Right ventricle myocardium superior (tissue), 1 donor: ENCODE results near the gene DNAH14. TPM values are rescaled to one million over a fixed set of nuclear protein-coding genes. Genes with fewer than 3 reads are reported as not detected.

Experiments used
- ATAC-seq: fragments of 200-7000 bp; cut with Tn5 transposase; one replicate; pipeline ENCODE4 v1.9.1; 2020; ENCODE audit warnings: mild to moderate bottlenecking; ENCODE audit not compliant: poor library complexity
- DNase-seq: peaks from one replicate; pipeline ENCODE4 v3.0.0-alpha.2; 2020
- intact Hi-C: fragments of 100-400 bp; cut with DNase I; formaldehyde crosslinking; loops from one replicate; pipeline ENCODE4 v1.11.2; 2022
- total RNA-seq: library from RNA; stranded (reverse); fragmentation: NEBNext Ultra II Directional; extraction: Animal tissue kit (Norgen Biotek cat#: 25700); gene quantifications from one replicate; pipeline ENCODE4 v1.2.1, GENCODE V29; 2021
- donor health status: DM: no; HTN: yes; CAD: no; lungs with severe emphysema.

Gene DNAH14
- total RNA-seq, 1 donor from 2014 or later: 5.6 TPM

GRCh38 chr1:225407755-225408154 is 478.3 kb downstream of the DNAH14 start:
- DNase-seq: no peak
- ATAC-seq: no peak
- intact Hi-C loops: no loop called here

GRCh38 chr1:225408249-225408648 is 478.8 kb downstream of the DNAH14 start:
- intact Hi-C loops: no loop called here
- ATAC-seq (no peak), DNase-seq (no peak)

GRCh38 chr1:225409051-225409450 is 479.6 kb downstream of the DNAH14 start:
- intact Hi-C loops: no loop called here
- ATAC-seq (no peak), DNase-seq (no peak)

- no peak for ATAC-seq
- DNase-seq: no peak
- intact Hi-C loops: no loop called here
Observed at GRCh38 chr1:225410036-225410435, 480.6 kb downstream of the DNAH14 start.

- DNase-seq (no peak), ATAC-seq (no peak)
- intact Hi-C loops: no loop called here
Observed at GRCh38 chr1:225412321-225412720, 482.8 kb downstream of the DNAH14 start.

- no peak for ATAC-seq
- intact Hi-C loops: no loop called here
Observed at GRCh38 chr1:225412803-225413351, 483.4 kb downstream of the DNAH14 start.

GRCh38 chr1:225413708-225414375 is 484.4 kb downstream of the DNAH14 start:
- intact Hi-C loops: no loop called here
- no peak for DNase-seq

More at GRCh38 chr1:225412803-225413351, 483.4 kb downstream of the DNAH14 start:
- no peak for DNase-seq

GRCh38 chr1:225415307-225415706 is 485.8 kb downstream of the DNAH14 start:
- intact Hi-C loops: no loop called here

More at GRCh38 chr1:225413708-225414375, 484.4 kb downstream of the DNAH14 start:
- no peak for ATAC-seq

GRCh38 chr1:225415967-225416745 is 486.7 kb downstream of the DNAH14 start:
- DNase-seq (no peak), ATAC-seq (no peak)
- intact Hi-C loops: no loop called here

More at GRCh38 chr1:225415307-225415706, 485.8 kb downstream of the DNAH14 start:
- no peak for DNase-seq
- ATAC-seq: no peak

- intact Hi-C loops: no loop called here
- no peak for ATAC-seq
- no peak for DNase-seq
Observed at GRCh38 chr1:225418059-225418458, 488.6 kb downstream of the DNAH14 start.

GRCh38 chr1:225418598-225418997 is 489.1 kb downstream of the DNAH14 start:
- no peak for DNase-seq
- intact Hi-C loops: no loop called here
- no peak for ATAC-seq

GRCh38 chr1:225422031-225422605 is 492.6 kb downstream of the DNAH14 start:
- intact Hi-C loops: no loop called here
- no peak for DNase-seq
- ATAC-seq: no peak

- intact Hi-C loops: no loop called here
- DNase-seq (no peak), ATAC-seq (no peak)
Observed at GRCh38 chr1:225422795-225423517, 493.5 kb downstream of the DNAH14 start.

- intact Hi-C loops: no loop called here
- no peak for ATAC-seq
- no peak for DNase-seq
Observed at GRCh38 chr1:225423518-225423855, 494.0 kb downstream of the DNAH14 start.

GRCh38 chr1:225424562-225425200 is 495.2 kb downstream of the DNAH14 start:
- ATAC-seq: no peak
- intact Hi-C loops: no loop called here
- DNase-seq: no peak

GRCh38 chr1:225425201-225425786 is 495.8 kb downstream of the DNAH14 start:
- ATAC-seq (no peak), DNase-seq (no peak)
- intact Hi-C loops: no loop called here

- no peak for DNase-seq
- intact Hi-C loops: no loop called here
- ATAC-seq: peak; percentile 5
Observed at GRCh38 chr1:225426395-225427234, 497.1 kb downstream of the DNAH14 start.
